ENCODE results near the gene RFTN1. TPM values are rescaled to one million over a fixed set of nuclear protein-coding genes. Genes with fewer than 3 reads are reported as not detected.

Gene RFTN1
- total RNA-seq, 4 donors from 2014 or later: 10.3 to 26.9 (median 22.3) TPM

GRCh38 chr3:16503191-16503776, 10.2 kb downstream of the RFTN1 start:
- Histone ChIP-seq H3K9me3 (no peaks in the 10 kb centered on the region), H3K27me3 (no peaks in the 10 kb centered on the region), H3K4me1 (peaks cover 15% of the 10 kb centered on the region), H3K36me3 (no peaks in the 10 kb centered on the region), H3K4me3 (no peak overlapping the region), H3K27ac (no peak overlapping the region)
- DNase-seq (ENCODE audit: low spot score in 2 of 2): no peak
- TF ChIP-seq POLR2A (IDR thresholded peaks at IDR 0.05) (no peak), CTCF (IDR thresholded peaks at IDR 0.05) (no peak), EP300 (IDR thresholded peaks at IDR 0.05) (no peak), POLR2AphosphoS5 (IDR thresholded peaks at IDR 0.05) (no peak)
- 100% methylated on average over 1 of the region's 1 CpG for WGBS

DNA sequence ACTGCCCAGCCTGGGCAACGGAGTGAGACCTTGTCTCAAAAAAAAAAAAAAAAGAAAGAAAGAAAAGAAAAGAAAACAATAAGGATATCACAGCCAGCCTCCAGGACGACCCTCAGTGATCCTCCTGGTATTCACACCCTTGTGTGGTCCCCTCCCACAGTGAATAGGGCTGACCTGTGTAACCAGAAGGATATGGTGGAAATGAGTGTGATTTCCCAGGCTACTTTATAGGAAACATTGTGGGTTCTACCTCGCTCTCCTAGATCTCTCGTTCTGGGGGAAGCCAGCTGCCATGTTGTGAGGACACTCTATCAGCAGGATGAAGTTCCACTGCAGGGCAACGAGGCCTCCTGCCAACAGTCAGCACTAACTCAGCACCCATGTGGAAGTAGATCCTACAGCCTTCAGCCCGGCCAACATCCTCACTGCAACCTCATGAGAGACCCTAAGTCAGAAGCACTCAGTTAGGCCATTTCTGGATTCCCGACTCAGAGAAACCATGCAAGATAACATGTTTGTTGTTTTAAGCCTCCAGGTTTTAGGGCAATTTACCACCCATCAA, 11.1 kb downstream of the RFTN1 start:
- no peaks in the 10 kb centered on the region for H3K27me3 ChIP-seq
- WGBS: 88% methylated on average over 7 of the region's 7 CpGs
- no peak overlapping the region for H3K4me3 ChIP-seq
- no peak for TF ChIP-seq POLR2AphosphoS5 (IDR thresholded peaks at IDR 0.05)
- no peak for TF ChIP-seq EP300 (IDR thresholded peaks at IDR 0.05)
- no peak for TF ChIP-seq CTCF (IDR thresholded peaks at IDR 0.05)
- TF ChIP-seq POLR2A (IDR thresholded peaks at IDR 0.05): no peak
- H3K4me1 ChIP-seq: peaks cover 6% of the 10 kb centered on the region
- H3K36me3 ChIP-seq: no peaks in the 10 kb centered on the region
- no peaks in the 10 kb centered on the region for H3K9me3 ChIP-seq
- no peak for DNase-seq (ENCODE audit: low spot score in 2 of 2)
- H3K27ac ChIP-seq: no peak overlapping the region

DNA sequence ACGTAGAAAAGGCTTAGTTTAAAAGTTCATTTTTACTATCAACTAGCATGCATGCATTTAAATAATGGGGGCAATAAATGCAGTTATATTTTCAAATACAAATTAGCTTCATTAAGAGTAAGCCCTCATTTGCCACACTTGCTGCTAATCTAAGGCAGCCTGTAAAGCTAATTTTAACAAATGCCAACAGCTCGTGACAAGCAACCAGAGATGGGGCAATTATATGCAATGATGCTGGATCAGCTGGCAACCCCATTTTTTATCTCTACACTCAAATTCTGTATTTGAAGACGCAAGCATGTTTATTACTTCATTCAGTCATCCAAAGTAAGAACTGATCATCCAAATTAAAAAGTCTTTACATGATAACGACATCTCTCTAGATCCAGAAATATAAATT, 12.1 kb downstream of the RFTN1 start:
- no peaks in the 10 kb centered on the region for H3K27me3 ChIP-seq
- H3K4me3 ChIP-seq: no peak overlapping the region
- H3K27ac ChIP-seq: no peak overlapping the region
- no peak for TF ChIP-seq EP300 (IDR thresholded peaks at IDR 0.05)
- no peak for TF ChIP-seq POLR2AphosphoS5 (IDR thresholded peaks at IDR 0.05)
- no peak for TF ChIP-seq CTCF (IDR thresholded peaks at IDR 0.05)
- TF ChIP-seq POLR2A (IDR thresholded peaks at IDR 0.05): no peak
- H3K36me3 ChIP-seq: no peaks in the 10 kb centered on the region
- H3K9me3 ChIP-seq: no peaks in the 10 kb centered on the region
- WGBS: 92% methylated on average over 4 of the region's 4 CpGs
- no peak for DNase-seq (ENCODE audit: low spot score in 2 of 2)
- H3K4me1 ChIP-seq: peaks cover 4% of the 10 kb centered on the region

GRCh38 chr3:16500911-16501310, 12.6 kb downstream of the RFTN1 start:
- no peaks in the 10 kb centered on the region for H3K36me3 ChIP-seq
- DNase-seq (ENCODE audit: low spot score in 2 of 2): no peak
- H3K27ac ChIP-seq: no peak overlapping the region
- H3K4me1 ChIP-seq: peaks cover 4% of the 10 kb centered on the region
- H3K9me3 ChIP-seq: no peaks in the 10 kb centered on the region
- 91% methylated on average over 12 of the region's 12 CpGs for WGBS
- H3K4me3 ChIP-seq: no peak overlapping the region
- TF ChIP-seq EP300 (IDR thresholded peaks at IDR 0.05) (no peak), POLR2AphosphoS5 (IDR thresholded peaks at IDR 0.05) (no peak), POLR2A (IDR thresholded peaks at IDR 0.05) (no peak), CTCF (IDR thresholded peaks at IDR 0.05) (no peak)
- H3K27me3 ChIP-seq: no peaks in the 10 kb centered on the region

- WGBS: 95% methylated on average over 1 of the region's 1 CpG
- Histone ChIP-seq H3K4me3 (no peak overlapping the region), H3K27me3 (no peaks in the 10 kb centered on the region), H3K36me3 (no peaks in the 10 kb centered on the region), H3K9me3 (no peaks in the 10 kb centered on the region), H3K4me1 (peaks cover 9% of the 10 kb centered on the region), H3K27ac (no peak overlapping the region)
- no peak for TF ChIP-seq CTCF (IDR thresholded peaks at IDR 0.05)
- TF ChIP-seq POLR2AphosphoS5 (IDR thresholded peaks at IDR 0.05): no peak
- TF ChIP-seq EP300 (IDR thresholded peaks at IDR 0.05): no peak
- no peak for TF ChIP-seq POLR2A (IDR thresholded peaks at IDR 0.05)
- DNase-seq (ENCODE audit: low spot score in 2 of 2): no peak
Measured at GRCh38 chr3:16500093-16500492, 13.4 kb downstream of the RFTN1 start.

Measured in suprapubic skin (tissue), 4 donors.